GM12891 (cell line): Measurements from ENCODE around the gene MED29.
"Not testable (repeated sequence)": the region's sequence is repeated elsewhere in the genome, so short reads cannot be mapped to it uniquely, and the experiment has no call there.

Experiments used
- DNase-seq: peaks from one replicate; pipeline ENCODE4 v3.0.0; 2011; ENCODE audit warnings: low spot score; ENCODE audit not compliant: insufficient read length
- FAIRE-seq: peaks from 2 replicates; lab custom pipeline; 2011; peaks lifted over from hg19 to GRCh38; lab: Jason Lieb, UNC
- PAX5 ChIP-seq: IDR thresholded peaks from 2 replicates; pipeline ENCODE4 v1.6.1; 2011; ENCODE audit warnings: low read length, moderate library complexity, mild to moderate bottlenecking; ENCODE audit not compliant: insufficient read depth, severe bottlenecking
- POLR2A ChIP-seq: IDR thresholded peaks from 2 replicates; pipeline ENCODE4 v1.6.1; 2011; ENCODE audit warnings: low read depth, low read length, control low read depth
- POLR2AphosphoS5 ChIP-seq: IDR thresholded peaks from 2 replicates; pipeline ENCODE4 v1.6.1; 2011; ENCODE audit warnings: low read depth, low read length, control low read depth
- POU2F2 ChIP-seq: IDR thresholded peaks from 2 replicates; pipeline ENCODE4 v1.6.1; 2011; ENCODE audit warnings: low read depth, mild to moderate bottlenecking, control low read depth, low read length, moderate library complexity
- SPI1 ChIP-seq: IDR thresholded peaks from 2 replicates; pipeline ENCODE4 v1.6.1; 2011; ENCODE audit warnings: low read depth, low read length, control low read depth
- TAF1 ChIP-seq: IDR thresholded peaks from 2 replicates; pipeline ENCODE4 v1.6.1; 2011; ENCODE audit warnings: low read depth, low read length, control low read depth

Gene MED29

GRCh38 chr19:39370735-39371134 lies 20.4 kb upstream of the MED29 start:
- DNase-seq (no peak), FAIRE-seq (no peak)
- no peak for TF ChIP-seq TAF1
- no peak for TF ChIP-seq SPI1
- no peak for TF ChIP-seq POU2F2
- no peak for TF ChIP-seq POLR2AphosphoS5
- no peak for TF ChIP-seq POLR2A
- no peak for TF ChIP-seq PAX5

DNA sequence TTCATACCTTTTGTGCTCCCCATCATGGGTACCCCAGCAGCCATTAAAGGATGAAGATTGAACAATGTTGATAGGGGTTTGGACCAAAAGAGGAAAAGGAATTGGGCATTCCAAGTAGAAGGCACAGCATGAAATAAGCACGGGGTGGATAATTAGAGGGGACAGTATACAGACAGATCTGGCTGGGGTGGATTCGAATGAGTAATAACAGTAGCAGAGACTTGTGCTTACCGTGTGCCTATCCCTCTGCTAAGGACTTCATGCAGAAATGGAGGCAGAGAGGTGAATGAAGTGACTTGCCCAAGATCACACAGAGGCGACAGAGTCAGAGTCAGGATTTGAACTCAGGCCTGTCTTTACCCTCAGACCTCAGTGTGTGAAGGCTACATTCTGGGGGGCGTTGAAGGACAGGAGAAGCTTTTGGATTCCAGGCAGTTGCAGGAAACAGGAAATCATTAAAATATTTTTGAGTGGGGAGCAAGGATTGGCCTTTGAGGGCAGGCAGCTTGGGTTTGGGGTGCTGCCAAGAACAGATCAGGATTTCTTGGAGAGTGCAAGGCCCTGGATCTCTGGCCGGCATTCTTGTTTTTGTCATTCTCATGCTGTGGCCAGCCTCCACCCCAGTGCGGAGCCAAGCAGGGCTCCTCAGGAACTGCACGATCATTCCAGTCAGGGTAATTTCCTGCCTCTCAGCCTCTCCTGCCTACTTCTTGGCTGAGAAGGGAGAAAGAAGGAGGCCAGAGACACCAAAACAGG lies 19.0 kb upstream of the MED29 start:
- no peak for DNase-seq
- no peak for FAIRE-seq
- no peak for TF ChIP-seq POLR2AphosphoS5
- no peak for TF ChIP-seq TAF1
- TF ChIP-seq POLR2A, result no peak
- TF ChIP-seq SPI1, result no peak
- no peak for TF ChIP-seq PAX5
- no peak for TF ChIP-seq POU2F2

GRCh38 chr19:39372941-39373340 lies 18.2 kb upstream of the MED29 start:
- TF ChIP-seq POLR2A, result no peak
- TF ChIP-seq POU2F2, result no peak
- no peak for TF ChIP-seq SPI1
- no peak for TF ChIP-seq PAX5
- TF ChIP-seq POLR2AphosphoS5, result no peak
- DNase-seq (no peak), FAIRE-seq (no peak)

GRCh38 chr19:39375929-39376328 lies 15.2 kb upstream of the MED29 start:
- DNase-seq, result no peak
- TF ChIP-seq SPI1 (no peak), PAX5 (no peak), POLR2A (no peak), POU2F2 (no peak), POLR2AphosphoS5 (no peak), TAF1 (no peak)
- FAIRE-seq, result no peak

DNA sequence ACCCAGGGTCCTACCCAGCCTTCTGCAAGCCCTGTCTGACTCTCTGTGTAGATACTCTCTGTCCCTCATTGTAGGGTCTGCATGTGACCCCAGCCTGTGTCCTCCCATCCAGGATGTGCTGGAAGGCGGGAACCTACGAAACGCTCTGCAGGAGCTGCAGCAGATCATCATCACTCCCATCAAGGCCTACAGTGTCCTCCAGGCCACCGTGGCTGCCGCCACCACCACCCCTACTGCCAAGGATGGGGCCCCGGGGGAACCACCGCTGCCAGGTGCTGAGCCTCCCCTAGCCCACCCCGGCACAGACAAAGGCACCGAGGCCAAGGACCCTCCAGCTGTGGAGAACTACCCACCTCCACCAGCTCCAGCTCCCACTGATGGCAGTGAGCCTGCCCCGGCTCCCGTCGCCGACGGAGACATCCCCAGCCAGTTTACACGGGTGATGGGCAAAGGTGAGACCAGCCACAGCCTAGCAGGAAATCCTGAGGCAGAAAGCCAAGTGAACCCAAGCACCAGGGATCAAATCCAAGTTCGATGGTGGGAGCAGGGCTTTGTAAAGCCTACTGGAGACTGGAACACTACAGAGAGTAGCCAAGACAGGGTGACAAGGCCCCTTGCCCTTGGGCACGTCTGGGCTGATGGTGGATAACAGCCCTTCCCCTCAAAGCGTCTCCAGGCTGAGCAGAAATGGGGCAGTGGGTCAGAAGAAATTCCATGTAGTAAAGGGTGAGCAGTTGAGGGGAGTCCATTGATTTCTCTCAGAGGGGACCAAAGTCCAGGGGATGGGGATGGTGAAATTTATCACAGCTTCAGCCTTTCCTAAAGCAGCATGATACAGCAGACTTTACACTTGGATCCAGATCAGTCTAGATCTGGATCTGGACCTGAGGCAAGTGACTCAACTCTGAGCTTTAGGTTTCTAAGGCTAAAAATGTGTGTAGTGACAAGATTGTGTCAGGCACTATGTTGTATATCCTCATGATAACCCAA lies 13.5 kb upstream of the MED29 start:
- no peak for DNase-seq
- FAIRE-seq, result no peak
- TF ChIP-seq SPI1 (no peak), TAF1 (no peak), POU2F2 (no peak), POLR2A (no peak), POLR2AphosphoS5 (no peak), PAX5 (no peak)

- FAIRE-seq, result not testable (repeated sequence)
Observed at GRCh38 chr19:39379366-39379765, 11.8 kb upstream of the MED29 start.

DNA sequence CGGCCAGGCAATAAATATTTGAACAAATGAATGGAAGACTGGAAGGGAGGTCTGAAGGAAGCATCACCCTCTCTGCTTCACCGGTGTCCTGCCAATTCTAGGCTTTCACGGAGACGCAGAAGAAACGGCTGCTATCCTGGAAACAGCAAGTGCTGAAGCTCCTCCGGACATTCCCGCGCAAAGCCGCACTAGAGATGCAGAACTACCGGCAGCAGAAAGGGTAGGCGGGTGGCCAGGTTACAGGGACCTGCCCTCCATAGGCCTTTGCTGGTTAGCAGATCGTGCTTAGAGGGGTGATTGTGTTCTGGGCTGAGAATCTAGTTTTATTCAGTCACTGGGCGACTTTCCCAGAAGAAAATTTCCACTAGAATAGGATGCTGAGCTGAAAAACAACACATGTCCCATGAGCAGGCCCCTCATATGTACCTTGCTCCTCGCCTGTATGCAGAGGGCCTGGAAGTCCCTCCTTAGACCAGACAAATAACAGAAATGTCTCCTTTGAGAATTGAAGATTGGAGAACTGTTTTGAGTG lies 11.2 kb upstream of the MED29 start:
- no peak for DNase-seq
- no peak for FAIRE-seq
- TF ChIP-seq TAF1 (no peak), POLR2AphosphoS5 (no peak), POU2F2 (no peak), POLR2A (no peak), PAX5 (no peak), SPI1 (no peak)

More at GRCh38 chr19:39379366-39379765, 11.8 kb upstream of the MED29 start:
- DNase-seq, result not testable (repeated sequence)

DNA sequence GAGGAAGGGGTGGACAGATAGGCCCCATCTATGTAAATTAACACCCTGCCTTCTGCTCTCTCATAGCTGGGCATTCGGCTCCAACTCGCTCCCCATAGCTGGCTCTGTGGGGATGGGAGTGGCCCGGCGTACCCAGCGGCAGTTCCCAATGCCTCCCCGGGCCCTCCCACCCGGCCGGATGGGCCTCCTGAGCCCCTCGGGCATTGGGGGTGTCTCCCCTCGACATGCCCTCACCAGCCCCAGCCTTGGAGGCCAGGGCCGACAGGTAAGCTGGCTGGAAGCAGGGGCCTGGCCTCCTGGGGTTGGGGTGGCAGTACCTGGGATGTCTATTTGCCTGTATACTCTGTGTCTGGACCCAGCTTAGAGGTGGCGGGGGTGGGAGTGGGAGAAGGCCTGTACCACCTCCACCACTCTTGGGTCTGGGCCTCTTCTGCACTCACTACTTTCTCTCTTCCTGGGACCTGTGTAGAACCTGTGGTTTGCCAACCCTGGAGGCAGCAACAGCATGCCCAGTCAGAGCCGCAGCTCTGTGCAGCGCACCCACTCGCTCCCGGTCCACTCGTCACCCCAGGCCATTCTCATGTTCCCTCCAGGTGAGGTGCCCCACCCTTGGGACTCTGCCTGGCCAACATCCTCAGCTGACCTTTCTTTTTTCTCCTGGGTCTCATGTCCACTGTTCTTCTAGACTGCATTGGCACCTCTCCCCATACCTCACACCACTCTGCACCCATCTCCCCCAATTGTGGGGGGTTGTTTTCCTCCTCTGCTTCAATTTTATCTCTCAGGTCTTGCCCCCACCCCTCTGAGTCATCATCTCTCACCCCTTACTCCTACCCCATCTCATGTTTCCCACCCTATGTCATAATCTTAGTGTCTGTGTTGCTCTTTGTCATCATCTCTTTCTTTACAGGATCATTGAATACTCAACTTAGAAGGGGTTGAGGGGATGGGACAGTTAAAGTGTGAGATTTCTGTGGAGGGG lies 10.4 kb upstream of the MED29 start:
- no peak for DNase-seq
- TF ChIP-seq TAF1 (no peak), SPI1 (no peak), PAX5 (no peak), POLR2A (no peak), POLR2AphosphoS5 (no peak), POU2F2 (no peak)
- no peak for FAIRE-seq
